ENCODE results near the gene TRIP12. TPM values are rescaled to one million over a fixed set of nuclear protein-coding genes. Genes with fewer than 3 reads are reported as not detected.

The TRIP12 gene
- total RNA-seq, 1 experiment from 2014 or later, result 175 TPM

DNA sequence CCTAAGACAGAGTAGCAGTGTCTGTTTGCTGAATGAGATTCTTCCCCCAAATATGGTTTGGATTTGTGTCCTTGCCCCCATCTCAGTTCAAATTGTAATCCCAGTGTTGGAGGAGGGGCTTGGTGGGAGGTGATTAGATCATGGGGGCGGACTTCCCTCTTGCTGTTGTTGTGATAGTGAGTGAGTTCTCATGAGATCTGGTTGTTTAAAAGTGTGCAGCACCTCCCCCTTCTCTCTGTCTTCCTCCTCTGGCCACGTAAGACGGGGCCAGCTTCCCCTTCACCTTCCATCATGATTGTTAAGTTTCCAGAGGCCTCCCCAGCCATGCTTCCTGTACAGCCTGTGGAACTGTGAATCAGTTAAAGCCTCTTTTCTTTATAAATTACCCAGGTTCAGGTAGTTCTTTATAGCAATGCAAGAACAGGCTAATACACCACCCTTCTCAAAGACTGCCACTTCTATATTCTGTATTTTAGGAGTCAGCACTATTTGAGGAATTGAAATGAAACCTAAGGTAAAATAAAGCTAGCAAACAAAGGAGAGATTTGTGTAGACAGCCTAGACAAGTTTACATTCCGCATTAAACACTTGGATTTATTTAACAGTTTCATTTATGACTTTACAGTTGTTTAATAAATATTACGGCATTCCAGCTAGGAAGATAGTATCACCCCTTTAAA lies 22.1 kb upstream of the TRIP12 start:
- no peaks in the 10 kb centered on the region for H4K20me1 ChIP-seq (ENCODE audit: insufficient read depth)
- H3K27me3 ChIP-seq (ENCODE audit: insufficient read depth, low read length), result no peaks in the 10 kb centered on the region
- no peak for DNase-seq (ENCODE audit: low read depth, low spot score)
- ChIA-PET CTCF (no interaction called here), POLR2A (no interaction called here), RAD21 (ENCODE audit: low non-redundant PET in 1 of 2, low total read pairs in 2 of 2, uncharacterized antibody in 2 of 2, unreplicated experiment in 2 of 2) (no interaction called here)
- no peaks in the 10 kb centered on the region for H3K9me3 ChIP-seq (ENCODE audit: control insufficient read depth in 1 of 2, insufficient read depth in 1 of 2, low read depth in 1 of 2, low read length in 2 of 2)
- no peaks in the 10 kb centered on the region for H3K79me2 ChIP-seq (ENCODE audit: insufficient read depth, low read length)
- intact Hi-C loops (cut with micrococcal nuclease), result no loop called here
- no peak overlapping the region for H3K27ac ChIP-seq (ENCODE audit: low read depth, low read length)
- no peak for ATAC-seq
- BruUV-seq (replicated peaks), result no TSS peak
- no peaks in the 10 kb centered on the region for H3K36me3 ChIP-seq (ENCODE audit: control insufficient read depth in 1 of 2, insufficient read depth in 2 of 2, low read length in 2 of 2)
- peaks cover 0 to 7% of the 10 kb centered on the region in 2 experiments; a peak in 1 of 4 replicates for H3K4me1 ChIP-seq (ENCODE audit: control insufficient read depth in 1 of 2, insufficient read depth in 2 of 2, low read length in 2 of 2)
- no peak overlapping the region for H3K9ac ChIP-seq (ENCODE audit: low read length)
- no peak overlapping the region for H2AFZ ChIP-seq (ENCODE audit: low read depth, low read length, poor library complexity, severe bottlenecking)
- no peaks in the 10 kb centered on the region for H3K9me2 ChIP-seq (ENCODE audit: insufficient read depth)
- no peak for TF ChIP-seq EGR1 (IDR thresholded peaks at IDR 0.05; ENCODE audit: low read depth)
- no peak for TF ChIP-seq SRF (IDR thresholded peaks at IDR 0.05; ENCODE audit: low read depth)
- TF ChIP-seq ELF1 (IDR thresholded peaks at IDR 0.05; ENCODE audit: borderline replicate concordance, low read depth), result no peak
- TF ChIP-seq SP1 (IDR thresholded peaks at IDR 0.05; ENCODE audit: low read depth), result no peak
- no peak for TF ChIP-seq ZNF274 (IDR thresholded peaks at IDR 0.05; ENCODE audit: low read depth, low read length)
- no peak for TF ChIP-seq ZFX (IDR thresholded peaks at IDR 0.05)
- TF ChIP-seq JUND (IDR thresholded peaks at IDR 0.05), result no peak
- no peak for TF ChIP-seq EZH2phosphoT487 (IDR thresholded peaks at IDR 0.05; ENCODE audit: borderline replicate concordance)
- no peak overlapping the region for H3K4me3 ChIP-seq (replicated peaks in 1 of 2; ENCODE audit: low read depth in 1 of 2, low read length in 2 of 2)
- H3K4me2 ChIP-seq (ENCODE audit: low read length), result no peak overlapping the region

DNA sequence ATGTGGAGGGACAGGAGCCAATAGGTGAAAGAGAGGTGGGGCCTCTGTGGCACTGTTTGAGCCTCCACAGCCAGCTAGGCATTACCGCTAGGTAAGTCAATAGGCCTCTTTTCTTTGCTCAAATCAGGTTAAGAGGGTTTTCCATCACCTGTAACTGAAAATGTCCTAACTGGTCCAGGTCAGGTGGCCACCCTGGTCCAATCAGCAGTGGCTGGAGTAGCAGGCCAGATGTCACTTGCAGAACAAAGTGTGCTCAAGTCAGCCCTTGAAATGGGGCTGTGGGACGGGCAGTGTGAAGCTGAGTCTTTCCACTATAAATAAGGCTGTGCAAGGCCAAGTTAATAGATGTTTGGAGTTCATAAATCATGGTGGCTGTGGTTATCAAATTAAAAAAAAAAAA lies 21.4 kb upstream of the TRIP12 start:
- no peak overlapping the region for H3K4me3 ChIP-seq (replicated peaks in 1 of 2; ENCODE audit: low read depth in 1 of 2, low read length in 2 of 2)
- DNase-seq (ENCODE audit: low read depth, low spot score) (no peak), ATAC-seq (no peak)
- no peaks in the 10 kb centered on the region for H3K27me3 ChIP-seq (ENCODE audit: insufficient read depth, low read length)
- peaks cover 0 to 7% of the 10 kb centered on the region in 2 experiments; a peak in 1 of 4 replicates for H3K4me1 ChIP-seq (ENCODE audit: control insufficient read depth in 1 of 2, insufficient read depth in 2 of 2, low read length in 2 of 2)
- no peaks in the 10 kb centered on the region for H3K79me2 ChIP-seq (ENCODE audit: insufficient read depth, low read length)
- ChIA-PET POLR2A (no interaction called here), RAD21 (ENCODE audit: low non-redundant PET in 1 of 2, low total read pairs in 2 of 2, uncharacterized antibody in 2 of 2, unreplicated experiment in 2 of 2) (no interaction called here), CTCF (no interaction called here)
- no peak overlapping the region for H3K9ac ChIP-seq (ENCODE audit: low read length)
- no peaks in the 10 kb centered on the region for H3K9me2 ChIP-seq (ENCODE audit: insufficient read depth)
- BruUV-seq (replicated peaks), result no TSS peak
- no peaks in the 10 kb centered on the region for H4K20me1 ChIP-seq (ENCODE audit: insufficient read depth)
- H3K27ac ChIP-seq (ENCODE audit: low read depth, low read length), result no peak overlapping the region
- no peaks in the 10 kb centered on the region for H3K36me3 ChIP-seq (ENCODE audit: control insufficient read depth in 1 of 2, insufficient read depth in 2 of 2, low read length in 2 of 2)
- H2AFZ ChIP-seq (ENCODE audit: low read depth, low read length, poor library complexity, severe bottlenecking), result no peak overlapping the region
- TF ChIP-seq ZNF274 (IDR thresholded peaks at IDR 0.05; ENCODE audit: low read depth, low read length), result no peak
- no peak for TF ChIP-seq SIN3A (IDR thresholded peaks at IDR 0.05; ENCODE audit: low read depth)
- no peak for TF ChIP-seq JUND (IDR thresholded peaks at IDR 0.05)
- TF ChIP-seq SP1 (IDR thresholded peaks at IDR 0.05; ENCODE audit: low read depth), result no peak
- no peak for TF ChIP-seq POLR2AphosphoS5 (IDR thresholded peaks at IDR 0.05; ENCODE audit: low read depth, low read length)
- intact Hi-C loops (cut with micrococcal nuclease), result no loop called here
- no peak overlapping the region for H3K4me2 ChIP-seq (ENCODE audit: low read length)
- no peaks in the 10 kb centered on the region for H3K9me3 ChIP-seq (ENCODE audit: control insufficient read depth in 1 of 2, insufficient read depth in 1 of 2, low read depth in 1 of 2, low read length in 2 of 2)
